WTC11 (cell line): Measurements from ENCODE around the gene IL1RAP. TPM values are rescaled to one million over a fixed set of nuclear protein-coding genes. Genes with fewer than 3 reads are reported as not detected.

Experiments used
- ATAC-seq: fragments of 200-7000 bp; cut with Tn5 transposase; 2 replicates; pipeline ENCODE4 v1.10.0; 2021; ENCODE audit warnings: mild to moderate bottlenecking, moderate library complexity
- CTCF ChIA-PET: fragments of 300-600 bp; sonication (Branson Sonifier 250); formaldehyde crosslinking; loops from one replicate; lab custom pipeline; 2021; ENCODE audit warnings: antibody characterized with exemption; lab: Charles Lee
- POLR2A ChIA-PET: fragments of 350-600 bp; sonication (Branson Sonifier 250); formaldehyde crosslinking; loops from one replicate; lab custom pipeline; 2021; ENCODE audit warnings: antibody characterized with exemption; lab: Charles Lee
- DNase-seq: peaks from one replicate; pipeline ENCODE4 v3.0.0; 2021; ENCODE audit warnings: low spot score
- H3K27ac Mint-ChIP-seq: 2 replicates; pipeline ENCODE4 v1.8.0; 2021; ENCODE audit warnings: mixed read lengths
- H3K27me3 Mint-ChIP-seq: 2 replicates; pipeline ENCODE4 v1.8.0; 2021; ENCODE audit warnings: low read depth, mild to moderate bottlenecking, moderate library complexity, mixed read lengths
- H3K36me3 Mint-ChIP-seq: 2 replicates; pipeline ENCODE4 v1.8.0; 2021; ENCODE audit warnings: mixed read lengths
- H3K4me1 Mint-ChIP-seq: 2 replicates; pipeline ENCODE4 v1.8.0; 2022; ENCODE audit warnings: mixed read lengths
- H3K4me3 Mint-ChIP-seq: 2 replicates; pipeline ENCODE4 v1.8.0; 2021; ENCODE audit warnings: mild to moderate bottlenecking, moderate library complexity, mixed read lengths
- H3K9me3 Mint-ChIP-seq: 2 replicates; pipeline ENCODE4 v1.8.0; 2021; ENCODE audit warnings: mixed read lengths
- CBFB ChIP-seq: sonication (generic); formaldehyde crosslinking; IDR thresholded peaks from 2 replicates; pipeline ENCODE4 v1.8.1; 2022; ENCODE audit warnings: mild to moderate bottlenecking, low read depth, missing genetic modification reagents
- CREM ChIP-seq: sonication (generic); formaldehyde crosslinking; IDR thresholded peaks from 2 replicates; pipeline ENCODE4 v1.8.1; 2022; ENCODE audit warnings: mild to moderate bottlenecking, missing genetic modification reagents, moderate library complexity
- GRHL2 ChIP-seq: fragments of 250-450 bp; sonication (Bioruptor Pico); IDR thresholded peaks from 2 replicates; pipeline ENCODE4 v1.8.0; 2022; ENCODE audit warnings: mild to moderate bottlenecking, moderate library complexity; ENCODE audit not compliant: insufficient replicate concordance, severe bottlenecking
- IRF2 ChIP-seq: sonication (generic); formaldehyde crosslinking; IDR thresholded peaks from 2 replicates; pipeline ENCODE4 v1.8.0; 2022; ENCODE audit warnings: low read depth, missing genetic modification reagents, borderline replicate concordance
- JUN ChIP-seq: sonication (generic); formaldehyde crosslinking; IDR thresholded peaks from 2 replicates; pipeline ENCODE4 v1.8.0; 2023; ENCODE audit warnings: mild to moderate bottlenecking, missing genetic modification reagents
- KAT7 ChIP-seq: sonication (generic); formaldehyde crosslinking; IDR thresholded peaks from 2 replicates; pipeline ENCODE4 v1.8.1; 2023; ENCODE audit warnings: missing genetic modification reagents, mild to moderate bottlenecking, borderline replicate concordance
- MXD4 ChIP-seq: fragments of 250-450 bp; sonication (Bioruptor Pico); IDR thresholded peaks from 2 replicates; pipeline ENCODE4 v1.8.0; 2021; ENCODE audit warnings: mild to moderate bottlenecking, moderate library complexity, borderline replicate concordance
- NR2C2 ChIP-seq: sonication (generic); formaldehyde crosslinking; IDR thresholded peaks from 2 replicates; pipeline ENCODE4 v1.8.0; 2022; ENCODE audit warnings: mild to moderate bottlenecking, missing genetic modification reagents
- OVOL2 ChIP-seq: fragments of 250-450 bp; sonication (Bioruptor Pico); IDR thresholded peaks from 2 replicates; pipeline ENCODE4 v1.9.0; 2021; ENCODE audit warnings: mild to moderate bottlenecking, borderline replicate concordance
- RORB ChIP-seq: fragments of 250-450 bp; sonication (Bioruptor Pico); IDR thresholded peaks from 2 replicates; pipeline ENCODE4 v1.9.0; 2021; ENCODE audit warnings: mild to moderate bottlenecking
- SP1 ChIP-seq: sonication (generic); formaldehyde crosslinking; conservative IDR thresholded peaks from 2 replicates; pipeline ENCODE4 v1.8.1; 2022; ENCODE audit warnings: missing genetic modification reagents
- TCF7 ChIP-seq: sonication (generic); formaldehyde crosslinking; IDR thresholded peaks from 2 replicates; pipeline ENCODE4 v1.8.0; 2022; ENCODE audit warnings: mild to moderate bottlenecking, low read depth, missing genetic modification reagents, moderate library complexity
- TP53 ChIP-seq: sonication (generic); formaldehyde crosslinking; IDR thresholded peaks from 2 replicates; pipeline ENCODE4 v1.8.1; 2023; ENCODE audit warnings: mild to moderate bottlenecking, missing genetic modification reagents
- ZNF232 ChIP-seq: sonication (generic); formaldehyde crosslinking; IDR thresholded peaks from 2 replicates; pipeline ENCODE4 v1.8.0; 2022; ENCODE audit warnings: mild to moderate bottlenecking, missing genetic modification reagents
- ZNF263 ChIP-seq: sonication (generic); formaldehyde crosslinking; IDR thresholded peaks from 2 replicates; pipeline ENCODE4 v1.8.1; 2022; ENCODE audit warnings: low read depth, mild to moderate bottlenecking, moderate library complexity, missing genetic modification reagents
- ZNF416 ChIP-seq: fragments of 250-450 bp; sonication (Bioruptor Pico); IDR thresholded peaks from 2 replicates; pipeline ENCODE4 v1.9.0; 2021; ENCODE audit warnings: mild to moderate bottlenecking, inconsistent platforms
- ZNF671 ChIP-seq: fragments of 250-450 bp; sonication (Bioruptor Pico); IDR thresholded peaks from 2 replicates; pipeline ENCODE4 v1.8.0; 2021; ENCODE audit warnings: mild to moderate bottlenecking
- total RNA-seq: library from RNA; stranded (reverse); gene quantifications from 3 replicates; pipeline ENCODE4 v1.2.3, GENCODE V29; 2021
- TF ChIP-seq, protein P1 (sequence below): fragments of 250-450 bp; sonication (Bioruptor Pico); conservative IDR thresholded peaks from 2 replicates; pipeline ENCODE4 v1.9.0; 2021; ENCODE audit warnings: mild to moderate bottlenecking
- TF ChIP-seq, protein P2 (sequence below): sonication (generic); formaldehyde crosslinking; IDR thresholded peaks from 2 replicates; pipeline ENCODE4 v1.8.1; 2023; ENCODE audit warnings: mild to moderate bottlenecking, missing genetic modification reagents, moderate library complexity
- TF ChIP-seq, protein P3 (sequence below): sonication (generic); formaldehyde crosslinking; IDR thresholded peaks from 2 replicates; pipeline ENCODE4 v1.8.1; 2022; ENCODE audit warnings: missing genetic modification reagents, borderline replicate concordance
- TF ChIP-seq, protein P4 (sequence below): fragments of 200-600 bp; IDR thresholded peaks from 2 replicates; pipeline ENCODE4 v1.8.0; 2022; ENCODE audit warnings: antibody characterized with exemption
- TF ChIP-seq, protein P5 (sequence below): fragments of 250-450 bp; sonication (Bioruptor Pico); IDR thresholded peaks from 2 replicates; pipeline ENCODE4 v1.9.0; 2021; ENCODE audit warnings: moderate library complexity, mild to moderate bottlenecking, inconsistent platforms, borderline replicate concordance
- TF ChIP-seq, protein P6 (sequence below): sonication (generic); formaldehyde crosslinking; IDR thresholded peaks from 2 replicates; pipeline ENCODE4 v1.8.0; 2022; ENCODE audit warnings: mild to moderate bottlenecking, missing genetic modification reagents

IL1RAP gene
- total RNA-seq, 1 experiment from 2014 or later: 4.5 TPM

DNA sequence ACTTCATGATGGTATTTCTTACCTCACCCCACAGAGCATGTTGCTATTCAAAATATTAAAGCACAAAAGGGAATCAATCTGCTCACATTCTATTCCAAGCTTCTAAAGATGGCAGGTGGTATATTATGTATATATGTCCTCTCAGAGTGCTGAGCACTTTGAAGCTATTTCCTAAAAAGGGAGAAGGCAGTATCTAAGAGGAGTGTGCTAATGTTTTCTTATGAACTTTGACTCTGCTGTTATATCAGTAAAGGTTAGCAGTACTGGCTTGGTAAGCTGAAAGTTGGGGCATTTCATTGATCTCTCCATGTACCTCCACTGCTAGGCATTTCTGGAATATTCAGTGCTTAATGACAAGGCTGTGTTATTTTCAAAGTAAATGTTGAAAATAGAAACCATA is 43.4 kb downstream of the IL1RAP start:
- DNase-seq (no peak), ATAC-seq (no peak)
- Mint-ChIP-seq H3K27ac (no peak overlapping the region), H3K4me3 (no peak overlapping the region), H3K27me3 (no peaks in the 10 kb centered on the region; the same call in 1 of the 2 replicates), H3K9me3 (peaks cover 3% of the 10 kb centered on the region), H3K36me3 (peaks cover 3% of the 10 kb centered on the region), H3K4me1 (peaks cover 44% of the 10 kb centered on the region)
- POLR2A ChIA-PET: no interaction called here
- TF ChIP-seq, protein P1, sequence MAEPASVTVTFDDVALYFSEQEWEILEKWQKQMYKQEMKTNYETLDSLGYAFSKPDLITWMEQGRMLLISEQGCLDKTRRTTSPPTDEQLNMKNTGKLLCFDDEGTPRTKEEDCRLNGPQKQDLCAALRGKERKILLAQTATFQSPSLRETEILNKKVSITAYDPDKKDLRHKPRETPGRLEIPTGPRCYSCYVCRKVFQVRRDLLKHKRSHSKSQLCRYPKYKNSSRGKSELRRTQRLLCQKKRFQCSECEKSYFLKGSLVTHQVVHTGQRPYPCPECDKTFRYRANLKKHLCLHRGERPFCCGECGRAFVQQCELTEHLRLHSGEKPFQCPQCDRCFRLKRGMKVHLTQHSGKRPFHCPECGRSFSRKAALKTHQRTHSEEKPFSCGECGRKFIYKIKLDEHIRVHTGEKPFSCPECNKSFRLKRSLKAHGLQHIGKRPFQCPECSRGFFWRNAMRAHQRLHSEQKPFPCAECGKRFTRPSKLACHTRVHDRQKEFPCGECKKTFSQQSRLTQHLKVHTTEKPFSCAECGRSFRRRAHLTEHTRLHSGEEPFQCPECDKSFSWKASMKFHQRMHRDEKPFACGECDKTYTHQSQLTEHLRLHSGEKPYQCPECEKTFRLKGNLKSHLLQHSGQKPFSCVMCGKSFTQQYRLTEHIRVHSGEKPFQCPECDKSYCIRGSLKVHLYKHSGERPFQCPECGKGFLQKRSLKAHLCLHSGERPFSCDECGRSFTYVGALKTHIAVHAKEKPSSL (CRISPR knock-in tag): no peak
- TF ChIP-seq, protein P2, sequence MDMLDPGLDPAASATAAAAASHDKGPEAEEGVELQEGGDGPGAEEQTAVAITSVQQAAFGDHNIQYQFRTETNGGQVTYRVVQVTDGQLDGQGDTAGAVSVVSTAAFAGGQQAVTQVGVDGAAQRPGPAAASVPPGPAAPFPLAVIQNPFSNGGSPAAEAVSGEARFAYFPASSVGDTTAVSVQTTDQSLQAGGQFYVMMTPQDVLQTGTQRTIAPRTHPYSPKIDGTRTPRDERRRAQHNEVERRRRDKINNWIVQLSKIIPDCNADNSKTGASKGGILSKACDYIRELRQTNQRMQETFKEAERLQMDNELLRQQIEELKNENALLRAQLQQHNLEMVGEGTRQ (CRISPR knock-in tag): no peak
- TF ChIP-seq, protein P3, sequence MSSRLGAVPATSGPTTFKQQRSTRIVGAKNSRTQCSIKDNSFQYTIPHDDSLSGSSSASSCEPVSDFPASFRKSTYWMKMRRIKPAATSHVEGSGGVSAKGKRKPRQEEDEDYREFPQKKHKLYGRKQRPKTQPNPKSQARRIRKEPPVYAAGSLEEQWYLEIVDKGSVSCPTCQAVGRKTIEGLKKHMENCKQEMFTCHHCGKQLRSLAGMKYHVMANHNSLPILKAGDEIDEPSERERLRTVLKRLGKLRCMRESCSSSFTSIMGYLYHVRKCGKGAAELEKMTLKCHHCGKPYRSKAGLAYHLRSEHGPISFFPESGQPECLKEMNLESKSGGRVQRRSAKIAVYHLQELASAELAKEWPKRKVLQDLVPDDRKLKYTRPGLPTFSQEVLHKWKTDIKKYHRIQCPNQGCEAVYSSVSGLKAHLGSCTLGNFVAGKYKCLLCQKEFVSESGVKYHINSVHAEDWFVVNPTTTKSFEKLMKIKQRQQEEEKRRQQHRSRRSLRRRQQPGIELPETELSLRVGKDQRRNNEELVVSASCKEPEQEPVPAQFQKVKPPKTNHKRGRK (CRISPR knock-in tag): no peak
- TF ChIP-seq TCF7 (no peak), CREM (CRISPR knock-in tag) (no peak), OVOL2 (CRISPR knock-in tag) (no peak), JUN (no peak), KAT7 (CRISPR knock-in tag) (no peak), CBFB (CRISPR knock-in tag) (no peak), ZNF232 (CRISPR knock-in tag) (no peak)
- TF ChIP-seq, protein P4, sequence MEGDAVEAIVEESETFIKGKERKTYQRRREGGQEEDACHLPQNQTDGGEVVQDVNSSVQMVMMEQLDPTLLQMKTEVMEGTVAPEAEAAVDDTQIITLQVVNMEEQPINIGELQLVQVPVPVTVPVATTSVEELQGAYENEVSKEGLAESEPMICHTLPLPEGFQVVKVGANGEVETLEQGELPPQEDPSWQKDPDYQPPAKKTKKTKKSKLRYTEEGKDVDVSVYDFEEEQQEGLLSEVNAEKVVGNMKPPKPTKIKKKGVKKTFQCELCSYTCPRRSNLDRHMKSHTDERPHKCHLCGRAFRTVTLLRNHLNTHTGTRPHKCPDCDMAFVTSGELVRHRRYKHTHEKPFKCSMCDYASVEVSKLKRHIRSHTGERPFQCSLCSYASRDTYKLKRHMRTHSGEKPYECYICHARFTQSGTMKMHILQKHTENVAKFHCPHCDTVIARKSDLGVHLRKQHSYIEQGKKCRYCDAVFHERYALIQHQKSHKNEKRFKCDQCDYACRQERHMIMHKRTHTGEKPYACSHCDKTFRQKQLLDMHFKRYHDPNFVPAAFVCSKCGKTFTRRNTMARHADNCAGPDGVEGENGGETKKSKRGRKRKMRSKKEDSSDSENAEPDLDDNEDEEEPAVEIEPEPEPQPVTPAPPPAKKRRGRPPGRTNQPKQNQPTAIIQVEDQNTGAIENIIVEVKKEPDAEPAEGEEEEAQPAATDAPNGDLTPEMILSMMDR: no peak
- TF ChIP-seq, protein P5, sequence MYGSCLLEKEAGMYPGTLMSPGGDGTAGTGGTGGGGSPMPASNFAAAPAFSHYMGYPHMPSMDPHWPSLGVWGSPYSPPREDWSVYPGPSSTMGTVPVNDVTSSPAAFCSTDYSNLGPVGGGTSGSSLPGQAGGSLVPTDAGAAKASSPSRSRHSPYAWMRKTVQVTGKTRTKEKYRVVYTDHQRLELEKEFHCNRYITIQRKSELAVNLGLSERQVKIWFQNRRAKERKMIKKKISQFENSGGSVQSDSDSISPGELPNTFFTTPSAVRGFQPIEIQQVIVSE (CRISPR knock-in tag): no peak
- TF ChIP-seq, protein P6, sequence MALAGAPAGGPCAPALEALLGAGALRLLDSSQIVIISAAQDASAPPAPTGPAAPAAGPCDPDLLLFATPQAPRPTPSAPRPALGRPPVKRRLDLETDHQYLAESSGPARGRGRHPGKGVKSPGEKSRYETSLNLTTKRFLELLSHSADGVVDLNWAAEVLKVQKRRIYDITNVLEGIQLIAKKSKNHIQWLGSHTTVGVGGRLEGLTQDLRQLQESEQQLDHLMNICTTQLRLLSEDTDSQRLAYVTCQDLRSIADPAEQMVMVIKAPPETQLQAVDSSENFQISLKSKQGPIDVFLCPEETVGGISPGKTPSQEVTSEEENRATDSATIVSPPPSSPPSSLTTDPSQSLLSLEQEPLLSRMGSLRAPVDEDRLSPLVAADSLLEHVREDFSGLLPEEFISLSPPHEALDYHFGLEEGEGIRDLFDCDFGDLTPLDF (CRISPR knock-in tag): no peak
- CTCF ChIA-PET: no interaction called here

DNA sequence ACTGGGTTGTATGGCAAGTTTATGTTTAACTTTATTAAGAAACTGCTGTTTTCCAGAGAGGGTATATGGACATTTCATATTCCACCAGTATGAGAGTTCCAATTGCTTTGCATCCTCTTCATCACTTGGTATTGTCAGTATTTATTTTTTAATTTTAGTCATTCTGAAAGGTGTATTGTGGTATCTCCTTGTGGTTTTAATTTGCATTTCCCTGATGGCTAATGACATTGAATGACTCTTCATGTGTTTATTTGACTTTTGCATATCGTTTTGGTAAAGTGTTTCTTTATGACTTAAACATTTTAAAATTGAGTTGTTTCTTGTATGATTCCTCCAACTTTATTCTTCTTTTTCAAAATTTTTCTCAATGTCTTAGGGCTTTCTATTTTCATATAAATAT is 44.4 kb downstream of the IL1RAP start:
- Mint-ChIP-seq H3K36me3 (no peaks in the 10 kb centered on the region), H3K27me3 (no peaks in the 10 kb centered on the region), H3K4me1 (peaks cover 35% of the 10 kb centered on the region), H3K4me3 (no peak overlapping the region), H3K9me3 (no peaks in the 10 kb centered on the region), H3K27ac (no peak overlapping the region)
- TF ChIP-seq GRHL2 (no peak), ZNF416 (CRISPR knock-in tag) (no peak), RORB (CRISPR knock-in tag) (no peak), MXD4 (no peak), ZNF263 (no peak), SP1 (CRISPR knock-in tag) (no peak), IRF2 (no peak), TP53 (CRISPR knock-in tag) (no peak), NR2C2 (no peak), ZNF671 (CRISPR knock-in tag) (no peak)
- ATAC-seq (no peak), DNase-seq (no peak)
- ChIA-PET POLR2A (no interaction called here), CTCF (no interaction called here)
